ENCODE data around the gene HLCS. TPM values are rescaled to one million over a fixed set of nuclear protein-coding genes. Genes with fewer than 3 reads are reported as not detected.

The HLCS gene
- total RNA-seq, 2 donors from 2014 or later, result 6.9 to 10.0 TPM

DNA sequence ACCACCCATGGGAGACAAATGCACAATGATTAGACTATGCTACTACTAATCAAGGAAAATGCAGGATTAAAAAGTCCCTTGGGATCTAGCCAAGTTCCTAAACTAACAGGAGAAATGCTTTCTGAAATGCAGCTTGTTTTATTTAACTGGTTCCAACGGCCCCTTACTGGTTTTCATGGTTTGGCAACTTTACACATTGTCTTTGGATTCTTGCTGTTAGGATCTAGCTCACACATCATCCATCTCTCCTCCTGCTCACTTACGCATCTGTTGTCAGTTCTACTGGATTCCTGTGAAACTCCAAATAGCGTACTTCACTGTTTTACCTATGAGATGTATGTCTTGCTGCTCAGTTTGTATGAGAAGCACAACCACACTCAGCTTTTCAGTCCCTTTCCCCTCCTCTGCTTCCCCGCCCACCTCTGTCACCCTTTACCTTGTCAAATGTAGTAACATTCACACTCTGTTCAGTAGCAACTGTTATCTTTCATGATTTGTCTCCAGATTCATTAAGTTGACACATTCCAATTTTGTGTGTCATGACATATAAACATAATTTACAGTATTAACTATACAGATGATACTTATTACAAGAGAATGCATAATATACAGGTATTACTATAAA lies 137.5 kb downstream of the HLCS start:
- Histone ChIP-seq H3K27ac (no peak overlapping the region), H3K27me3 (no peaks in the 10 kb centered on the region), H3K4me1 (no peaks in the 10 kb centered on the region), H3K4me3 (no peak overlapping the region), H3K36me3 (no peaks in the 10 kb centered on the region), H3K9me3 (no peaks in the 10 kb centered on the region)
- no peak for DNase-seq (ENCODE audit: low spot score)
- TF ChIP-seq, protein P1, sequence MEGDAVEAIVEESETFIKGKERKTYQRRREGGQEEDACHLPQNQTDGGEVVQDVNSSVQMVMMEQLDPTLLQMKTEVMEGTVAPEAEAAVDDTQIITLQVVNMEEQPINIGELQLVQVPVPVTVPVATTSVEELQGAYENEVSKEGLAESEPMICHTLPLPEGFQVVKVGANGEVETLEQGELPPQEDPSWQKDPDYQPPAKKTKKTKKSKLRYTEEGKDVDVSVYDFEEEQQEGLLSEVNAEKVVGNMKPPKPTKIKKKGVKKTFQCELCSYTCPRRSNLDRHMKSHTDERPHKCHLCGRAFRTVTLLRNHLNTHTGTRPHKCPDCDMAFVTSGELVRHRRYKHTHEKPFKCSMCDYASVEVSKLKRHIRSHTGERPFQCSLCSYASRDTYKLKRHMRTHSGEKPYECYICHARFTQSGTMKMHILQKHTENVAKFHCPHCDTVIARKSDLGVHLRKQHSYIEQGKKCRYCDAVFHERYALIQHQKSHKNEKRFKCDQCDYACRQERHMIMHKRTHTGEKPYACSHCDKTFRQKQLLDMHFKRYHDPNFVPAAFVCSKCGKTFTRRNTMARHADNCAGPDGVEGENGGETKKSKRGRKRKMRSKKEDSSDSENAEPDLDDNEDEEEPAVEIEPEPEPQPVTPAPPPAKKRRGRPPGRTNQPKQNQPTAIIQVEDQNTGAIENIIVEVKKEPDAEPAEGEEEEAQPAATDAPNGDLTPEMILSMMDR (IDR thresholded peaks at IDR 0.05), result no peak

DNA sequence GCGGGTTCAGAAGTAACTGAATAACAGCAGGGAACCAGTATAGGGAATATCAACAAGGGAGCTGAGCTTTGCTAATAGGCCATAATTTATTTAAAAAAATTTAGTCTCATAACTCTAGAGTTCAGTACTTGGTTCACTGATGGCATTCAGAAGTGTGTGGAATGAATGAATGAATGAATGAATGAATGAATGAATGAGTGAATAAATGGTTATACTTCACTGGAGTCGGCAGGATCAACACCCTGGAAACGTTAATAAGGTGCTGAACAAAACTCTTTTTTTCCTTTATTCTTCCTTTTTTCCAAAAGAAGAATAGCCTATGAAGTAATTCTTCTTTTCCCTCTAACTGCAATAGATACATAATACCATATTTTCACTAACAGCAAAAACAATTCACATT lies 138.3 kb downstream of the HLCS start:
- TF ChIP-seq, protein P1 (IDR thresholded peaks at IDR 0.05), result no peak
- H3K9me3 ChIP-seq, result no peaks in the 10 kb centered on the region
- no peak overlapping the region for H3K4me3 ChIP-seq
- H3K4me1 ChIP-seq, result no peaks in the 10 kb centered on the region
- no peaks in the 10 kb centered on the region for H3K36me3 ChIP-seq
- H3K27me3 ChIP-seq, result no peaks in the 10 kb centered on the region
- DNase-seq (ENCODE audit: low spot score), result no peak
- no peak overlapping the region for H3K27ac ChIP-seq

DNA sequence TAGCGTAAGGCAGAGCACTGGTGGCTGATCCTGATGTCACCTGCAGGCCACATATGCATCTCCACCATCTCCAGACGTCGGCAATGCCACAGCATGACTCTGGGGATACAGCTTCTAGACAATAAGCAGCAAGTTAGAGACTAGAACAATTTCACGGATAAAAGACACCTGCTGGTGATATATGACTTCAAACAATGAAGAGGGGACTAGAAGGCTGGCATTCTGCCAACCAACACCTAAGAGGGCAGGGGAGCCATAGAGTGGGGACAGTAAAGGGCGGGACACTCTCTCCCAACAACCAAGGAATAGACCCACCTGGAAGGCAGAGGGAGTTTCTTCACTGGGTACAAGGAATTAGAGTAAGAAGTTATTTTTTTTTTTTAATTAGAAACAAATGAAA lies 140.8 kb downstream of the HLCS start:
- Histone ChIP-seq H3K27me3 (no peaks in the 10 kb centered on the region), H3K4me3 (no peak overlapping the region), H3K4me1 (no peaks in the 10 kb centered on the region), H3K27ac (no peak overlapping the region), H3K9me3 (no peaks in the 10 kb centered on the region), H3K36me3 (no peaks in the 10 kb centered on the region)
- DNase-seq (ENCODE audit: low spot score), result no peak
- TF ChIP-seq, protein P1 (IDR thresholded peaks at IDR 0.05), result no peak

DNA sequence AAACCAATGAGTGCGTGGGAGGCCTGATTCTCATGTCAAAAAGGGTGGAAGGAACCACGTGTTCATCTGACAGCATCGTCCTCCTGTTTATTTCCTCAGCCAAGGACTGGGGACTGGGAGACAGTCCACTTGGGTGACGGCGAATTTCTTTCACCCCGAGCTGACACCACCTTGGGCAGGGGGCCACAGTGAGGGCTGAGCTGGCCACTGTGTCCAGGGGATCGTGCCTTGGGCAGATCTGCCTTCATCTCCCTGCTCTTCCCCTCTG lies 145.5 kb downstream of the HLCS start:
- TF ChIP-seq, protein P1 (IDR thresholded peaks at IDR 0.05), result no peak
- H3K9me3 ChIP-seq, result no peaks in the 10 kb centered on the region
- no peak for DNase-seq (ENCODE audit: low spot score)
- no peak overlapping the region for H3K4me3 ChIP-seq
- H3K27me3 ChIP-seq, result no peaks in the 10 kb centered on the region
- no peaks in the 10 kb centered on the region for H3K36me3 ChIP-seq
- H3K27ac ChIP-seq, result no peak overlapping the region
- H3K4me1 ChIP-seq, result no peaks in the 10 kb centered on the region

DNA sequence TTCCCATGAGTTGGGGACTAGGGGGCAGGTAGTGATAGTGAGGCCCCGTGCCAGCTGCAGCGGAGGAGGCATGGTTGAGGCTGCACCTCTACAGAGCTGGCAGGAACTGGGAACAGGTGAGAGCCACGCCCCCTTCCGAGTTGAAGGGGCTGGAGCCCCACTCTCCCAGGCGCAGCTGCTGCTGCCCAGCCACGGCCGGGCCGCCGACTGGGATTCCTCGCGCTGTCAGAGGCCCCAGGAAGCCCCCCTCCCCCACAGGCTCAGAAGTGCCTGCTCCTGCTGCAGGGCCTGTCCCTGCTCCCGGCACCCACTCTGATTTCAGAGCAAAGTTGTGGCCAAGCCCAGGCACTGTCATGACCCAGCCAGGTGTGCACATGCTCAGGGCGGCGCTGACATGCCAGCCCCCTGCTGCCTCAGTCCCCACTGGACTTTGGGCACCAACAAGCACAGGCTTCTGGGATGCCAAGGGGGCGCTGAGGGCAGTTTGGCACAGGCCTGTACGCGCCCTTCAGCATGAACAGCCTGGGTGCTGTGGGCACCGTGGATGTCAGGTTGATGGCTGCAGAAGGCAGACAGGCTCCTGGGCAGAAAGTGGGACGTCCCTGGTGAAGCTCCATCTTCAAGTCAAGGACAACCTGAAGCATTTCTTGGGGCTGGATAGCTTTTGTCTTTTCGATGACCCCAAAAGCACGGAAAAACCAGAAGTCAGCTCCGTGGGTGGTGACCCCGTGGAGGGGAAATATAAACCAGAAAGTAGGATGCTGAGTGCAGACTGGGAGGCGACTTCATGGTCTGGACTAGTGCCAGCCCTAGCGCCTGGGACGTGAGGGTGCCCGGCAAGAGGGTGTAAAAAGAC lies 146.1 kb downstream of the HLCS start:
- no peaks in the 10 kb centered on the region for H3K9me3 ChIP-seq
- TF ChIP-seq, protein P1 (IDR thresholded peaks at IDR 0.05), result no peak
- no peaks in the 10 kb centered on the region for H3K27me3 ChIP-seq
- H3K4me1 ChIP-seq, result no peaks in the 10 kb centered on the region
- H3K4me3 ChIP-seq, result no peak overlapping the region
- no peaks in the 10 kb centered on the region for H3K36me3 ChIP-seq
- no peak for DNase-seq (ENCODE audit: low spot score)
- no peak overlapping the region for H3K27ac ChIP-seq

All from right atrium auricular region (tissue), 2 donors.